SK-N-SH (cell line): ENCODE data around the gene EDEM3. TPM values are rescaled to one million over a fixed set of nuclear protein-coding genes. Genes with fewer than 3 reads are reported as not detected.

Experiments
- CTCF ChIA-PET: fragments of 300-600, 350-600 bp; formaldehyde crosslinking; extraction: SDS; loops from one replicate; lab custom pipeline; 2021; lab: Yijun Ruan, JAX
- POLR2A ChIA-PET: fragments of 350-600 bp; sonication (Branson Sonifier 250); formaldehyde crosslinking; extraction: SDS; loops from one replicate; lab custom pipeline; 2020; ENCODE audit warnings: antibody characterized with exemption, inconsistent platforms; lab: Yijun Ruan, JAX
- DNase-seq: peaks from one replicate; pipeline ENCODE4 v3.0.0; 2012
- H2AFZ ChIP-seq: fragments of 200-600 bp; sonication (generic); 2 replicates; pipeline ENCODE4 v1.8.1; 2016; ENCODE audit warnings: antibody characterized with exemption, mild to moderate bottlenecking, low read depth
- H3F3A ChIP-seq: fragments of 200-600 bp; sonication (generic); replicated peaks from 2 replicates; pipeline ENCODE3; 2016; ENCODE audit warnings: antibody characterized with exemption, mild to moderate bottlenecking; ENCODE audit not compliant: insufficient read depth
- H3K27ac ChIP-seq, 2 experiments: fragments of 200-500 bp in 1 of 2; fragments of 200-600 bp in 1 of 2; sonication (Bioruptor generic) in 1 of 2; sonication (generic), shearing (Covaris generic) in 1 of 2; 2 replicates each; pipeline versions ENCODE4 v1.5.1 to v1.6.1; 2014 to 2016; ENCODE audit warnings: low read depth in 2 of 2, inconsistent platforms in 1 of 2, low read length in 1 of 2, mild to moderate bottlenecking in 1 of 2, mixed read lengths in 1 of 2
- H3K27me3 ChIP-seq: fragments of 200-600 bp; sonication (generic), shearing (Covaris generic); 2 replicates; pipeline ENCODE4 v1.6.1; 2016; ENCODE audit warnings: mixed run types; ENCODE audit not compliant: insufficient read depth
- H3K36me3 ChIP-seq, 2 experiments: fragments of 200-500 bp in 1 of 2; fragments of 200-600 bp in 1 of 2; sonication (Bioruptor generic) in 1 of 2; sonication (generic) in 1 of 2; replicated peaks in 1 of 2; 2 replicates each; pipeline versions ENCODE3 to v1.5.1; 2014 to 2016; ENCODE audit warnings: low read length in 1 of 2, mild to moderate bottlenecking in 1 of 2; ENCODE audit not compliant: insufficient read depth in 2 of 2, control insufficient read depth in 1 of 2
- H3K4me1 ChIP-seq, 2 experiments: fragments of 200-500 bp in 1 of 2; fragments of 200-600 bp in 1 of 2; sonication (Bioruptor generic) in 1 of 2; sonication (generic), shearing (Covaris generic) in 1 of 2; 2 replicates each; pipeline versions ENCODE4 v1.5.1 to v1.6.1; 2014 to 2016; ENCODE audit warnings: low read depth in 1 of 2, low read length in 1 of 2, mixed run types in 1 of 2; ENCODE audit not compliant: insufficient read depth in 2 of 2, control insufficient read depth in 1 of 2
- H3K4me2 ChIP-seq: fragments of 200-600 bp; sonication (generic), shearing (Covaris generic); 2 replicates; pipeline ENCODE4 v1.6.1; 2017; ENCODE audit warnings: mixed run types
- H3K4me3 ChIP-seq, 2 experiments: fragments of 200-500 bp in 1 of 2; fragments of 200-600 bp in 1 of 2; sonication (Bioruptor generic) in 1 of 2; sonication (generic), shearing (Covaris generic) in 1 of 2; 2 replicates each; pipeline versions ENCODE4 v1.5.1 to v1.8.1; 2014 to 2016; ENCODE audit warnings: low read depth in 2 of 2, inconsistent platforms in 1 of 2, low read length in 1 of 2, mild to moderate bottlenecking in 1 of 2, mixed read lengths in 1 of 2, moderate library complexity in 1 of 2
- H3K79me2 ChIP-seq: fragments of 200-600 bp; sonication (generic); 2 replicates; pipeline ENCODE4 v1.8.1; 2017; ENCODE audit warnings: mild to moderate bottlenecking; ENCODE audit not compliant: insufficient read depth
- H3K9ac ChIP-seq: fragments of 200-600 bp; sonication (generic); 2 replicates; pipeline ENCODE4 v1.6.1; 2017; ENCODE audit warnings: mixed run types
- H3K9me2 ChIP-seq: fragments of 200-600 bp; sonication (generic); 2 replicates; pipeline ENCODE4 v1.6.1; 2017; ENCODE audit warnings: mixed run types
- H3K9me3 ChIP-seq: fragments of 200-600 bp; sonication (generic); 2 replicates; pipeline ENCODE4 v1.6.1; 2017; ENCODE audit warnings: mixed run types, mild to moderate bottlenecking, moderate library complexity
- H4K20me1 ChIP-seq: fragments of 200-600 bp; sonication (generic); 2 replicates; pipeline ENCODE4 v1.6.1; 2017; ENCODE audit warnings: mild to moderate bottlenecking, mixed run types; ENCODE audit not compliant: insufficient read depth
- ELF1 ChIP-seq: IDR thresholded peaks from 2 replicates; pipeline ENCODE4 v1.4.0; 2012
- EZH2phosphoT487 ChIP-seq: fragments of 200-600 bp; sonication (generic); IDR thresholded peaks from 2 replicates; pipeline ENCODE4 v1.6.1; 2017; ENCODE audit warnings: low read depth, mixed run types, mild to moderate bottlenecking, antibody characterized with exemption, moderate library complexity, borderline replicate concordance
- JUND ChIP-seq: IDR thresholded peaks from 2 replicates; pipeline ENCODE4 v1.4.0; 2012
- RAD21 ChIP-seq: IDR thresholded peaks from 2 replicates; pipeline ENCODE4 v1.6.1; 2012; ENCODE audit warnings: mild to moderate bottlenecking, low read length
- RCOR1 ChIP-seq: fragments of 150-350 bp; IDR thresholded peaks from 2 replicates; pipeline ENCODE4 v1.6.1; 2017; ENCODE audit warnings: antibody characterized with exemption, low read length
- REST ChIP-seq: IDR thresholded peaks from 2 replicates; pipeline ENCODE4 v1.6.1; 2012; ENCODE audit warnings: mild to moderate bottlenecking, low read depth, low read length, moderate library complexity
- SIN3A ChIP-seq: IDR thresholded peaks from 2 replicates; pipeline ENCODE4 v1.6.1; 2012; ENCODE audit warnings: low read depth, mild to moderate bottlenecking, low read length, moderate library complexity, borderline replicate concordance
- SMC3 ChIP-seq: IDR thresholded peaks from 2 replicates; pipeline ENCODE4 v1.6.1; 2012; ENCODE audit warnings: low read depth, low read length, improper control_type of control experiment
- TCF12 ChIP-seq: IDR thresholded peaks from 2 replicates; pipeline ENCODE4 v1.4.0; 2012
- YY1 ChIP-seq: IDR thresholded peaks from 2 replicates; pipeline ENCODE4 v1.4.0; 2012; ENCODE audit warnings: low read depth, mild to moderate bottlenecking
- WGBS: methylation state at CpG from one replicate; pipeline ENCODE4 v1.1.6; 2017; ENCODE audit warnings: low lambda C conversion rate; 5-methylcytosine and 5-hydroxymethylcytosine counted together
- polyA plus RNA-seq, 3 experiments: library from polyadenylated mRNA; depleted of rRNA; stranded (reverse); fragments of >200 nt; gene quantifications; 2 replicates each; pipeline ENCODE4 v1.2.3, GENCODE V29; 2012

Gene EDEM3
- polyA plus RNA-seq, 1 of the 3 experiments (the other 2 are of a cell fraction), result 28.6 TPM

GRCh38 chr1:184673305-184673704 lies 81.4 kb downstream of the EDEM3 start (continued):
- TF ChIP-seq REST (no peak), SIN3A (no peak)

DNA sequence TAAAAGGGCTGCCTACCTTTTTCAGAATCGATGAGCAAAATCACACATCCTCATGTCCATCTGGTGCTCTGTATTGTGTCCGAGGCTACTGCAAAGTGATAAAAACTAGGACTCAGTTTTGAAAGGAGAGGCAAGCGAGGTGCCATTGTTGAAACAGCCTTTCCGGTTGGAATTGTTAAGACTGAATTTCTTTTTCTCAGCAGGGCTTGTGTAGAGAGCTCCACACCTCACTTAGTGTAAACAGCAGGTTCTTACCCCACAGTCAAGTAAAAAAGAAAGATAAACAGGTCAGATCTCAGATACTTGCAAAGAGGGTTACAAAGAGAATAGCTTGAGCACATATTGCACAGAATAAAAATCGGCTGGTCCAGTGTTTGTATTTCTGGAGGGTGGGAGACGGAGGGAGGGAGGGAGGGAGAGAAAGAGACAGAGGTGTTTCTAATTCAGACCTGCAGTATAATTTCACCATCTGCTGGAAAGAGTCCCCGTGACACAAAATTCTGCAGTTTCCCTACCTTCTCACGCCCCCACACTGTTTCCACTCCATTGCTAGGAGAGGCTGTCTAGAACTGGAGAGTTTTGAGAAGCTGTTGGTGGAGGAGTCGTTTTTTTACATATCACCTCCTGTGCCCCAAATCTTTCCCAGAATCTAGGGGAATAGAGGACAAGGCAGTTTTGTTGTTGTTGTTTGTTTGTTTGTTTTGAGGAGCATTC lies 82.5 kb downstream of the EDEM3 start:
- ChIA-PET CTCF (interaction anchor here (0.6 to 1.9 kb wide), 4 partner anchors 8 to 287 kb away, joined by 3 to 5 read pairs (median 3); no protein-coding TSS in a partner anchor), POLR2A (no interaction called here)
- H2AFZ ChIP-seq, result no peak overlapping the region
- TF ChIP-seq SMC3, result no peak
- TF ChIP-seq ELF1, result no peak
- TF ChIP-seq SIN3A, result no peak
- peaks cover 0 to 2% of the 10 kb centered on the region in 2 experiments; a peak in 1 of 4 replicates for H3K4me1 ChIP-seq
- no peak overlapping the region for H3K4me3 ChIP-seq
- H3K79me2 ChIP-seq, result no peaks in the 10 kb centered on the region
- no peak for DNase-seq
- no peaks in the 10 kb centered on the region for H4K20me1 ChIP-seq
- H3K4me2 ChIP-seq, result no peak overlapping the region
- WGBS, result 70% methylated on average over 9 of the region's 9 CpGs
- no peak overlapping the region for H3K9ac ChIP-seq
- no peak overlapping the region for H3K27ac ChIP-seq
- no peaks in the 10 kb centered on the region for H3F3A ChIP-seq
- H3K9me2 ChIP-seq, result no peaks in the 10 kb centered on the region
- no peaks in the 10 kb centered on the region for H3K36me3 ChIP-seq
- no peaks in the 10 kb centered on the region for H3K27me3 ChIP-seq
- no peaks in the 10 kb centered on the region for H3K9me3 ChIP-seq

DNA sequence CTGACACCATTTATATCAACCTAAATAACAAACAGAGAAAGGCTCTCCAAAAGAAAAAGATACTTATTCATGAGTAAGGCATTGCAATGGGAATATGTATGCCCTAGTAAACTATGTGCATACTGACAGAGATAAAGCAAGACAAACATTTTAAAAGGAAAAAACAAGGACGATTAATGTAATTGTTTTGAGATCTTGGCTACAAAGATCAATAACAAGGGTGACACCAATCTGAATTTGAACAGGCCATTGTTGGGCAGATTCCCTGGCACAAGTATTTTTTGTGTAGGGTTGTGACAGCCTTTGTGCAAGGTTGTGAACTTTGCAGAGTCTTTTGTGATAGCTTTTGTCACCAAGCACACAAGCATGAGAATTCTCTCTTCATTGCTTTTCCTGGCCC lies 85.3 kb downstream of the EDEM3 start:
- CTCF ChIA-PET, result interaction anchor here (1.5 to 2.3 kb wide), 2 partner anchors 16 to 22 kb away, joined by 4 to 7 read pairs; no protein-coding TSS in a partner anchor
- Histone ChIP-seq H3F3A (no peaks in the 10 kb centered on the region), H3K4me2 (no peak overlapping the region), H3K79me2 (no peaks in the 10 kb centered on the region), H3K27ac (no peak overlapping the region), H3K4me3 (no peak overlapping the region), H3K9ac (no peak overlapping the region), H4K20me1 (no peaks in the 10 kb centered on the region), H3K9me3 (no peaks in the 10 kb centered on the region), H3K27me3 (no peaks in the 10 kb centered on the region), H3K9me2 (no peaks in the 10 kb centered on the region), H2AFZ (no peak overlapping the region), H3K4me1 (peaks cover 0 to 2% of the 10 kb centered on the region in 2 experiments; a peak in 2 of 4 replicates), H3K36me3 (no peaks in the 10 kb centered on the region)
- DNase-seq, result no peak
- POLR2A ChIA-PET, result no interaction called here
- 87% methylated on average over 1 of the region's 1 CpG for WGBS
- no peak for TF ChIP-seq EZH2phosphoT487
- no peak for TF ChIP-seq JUND
- no peak for TF ChIP-seq YY1
- TF ChIP-seq RAD21, result no peak
- no peak for TF ChIP-seq RCOR1
- TF ChIP-seq TCF12, result no peak
